Left ventricle myocardium inferior (tissue), 1 donor: ENCODE measurements around the gene TRIM14. TPM values are rescaled to one million over a fixed set of nuclear protein-coding genes. Genes with fewer than 3 reads are reported as not detected.
A peak's percentile ranks its signal among the peaks of the same experiment; 100 is the strongest.
"Not testable (repeated sequence)": the region's sequence is repeated elsewhere in the genome, so short reads cannot be mapped to it uniquely, and the experiment has no call there.

Source experiments
- DNase-seq: peaks from one replicate; pipeline ENCODE4 v3.0.0-alpha.2; 2020
- H3K27ac ChIP-seq: fragments of 200-600 bp; replicated peaks from 2 replicates; pipeline ENCODE4 v1.8.0; 2021
- H3K27me3 ChIP-seq: fragments of 200-600 bp; 2 replicates; pipeline ENCODE4 v1.8.0; 2021; ENCODE audit warnings: low read depth
- H3K36me3 ChIP-seq: fragments of 200-600 bp; 2 replicates; pipeline ENCODE4 v1.8.0; 2021
- H3K4me1 ChIP-seq: fragments of 200-600 bp; 2 replicates; pipeline ENCODE4 v1.8.0; 2021
- H3K4me3 ChIP-seq: fragments of 200-600 bp; 2 replicates; pipeline ENCODE4 v1.8.0; 2021; ENCODE audit warnings: mild to moderate bottlenecking, moderate library complexity
- H3K9me3 ChIP-seq: fragments of 200-600 bp; replicated peaks from 2 replicates; pipeline ENCODE4 v1.8.0; 2021
- intact Hi-C: fragments of 100-400 bp; cut with micrococcal nuclease; formaldehyde crosslinking; loops from one replicate; pipeline ENCODE4 v1.11.0; 2022
- total RNA-seq: library from RNA; stranded (reverse); fragmentation: NEBNext Ultra II Directional; extraction: Animal tissue kit (Norgen Biotek cat#: 25700); gene quantifications from one replicate; pipeline ENCODE4 v1.2.1, GENCODE V29; 2021
- TF ChIP-seq, protein P1 (sequence below): fragments of 200-600 bp; IDR thresholded peaks from 2 replicates; pipeline ENCODE4 v1.8.0; 2021; ENCODE audit warnings: antibody characterized with exemption, mild to moderate bottlenecking, borderline replicate concordance
- donor health status: DM: no; HTN: yes; CAD: no; lungs with severe emphysema.

TRIM14 gene
- total RNA-seq, 1 donor from 2014 or later, result 4.1 TPM

DNA sequence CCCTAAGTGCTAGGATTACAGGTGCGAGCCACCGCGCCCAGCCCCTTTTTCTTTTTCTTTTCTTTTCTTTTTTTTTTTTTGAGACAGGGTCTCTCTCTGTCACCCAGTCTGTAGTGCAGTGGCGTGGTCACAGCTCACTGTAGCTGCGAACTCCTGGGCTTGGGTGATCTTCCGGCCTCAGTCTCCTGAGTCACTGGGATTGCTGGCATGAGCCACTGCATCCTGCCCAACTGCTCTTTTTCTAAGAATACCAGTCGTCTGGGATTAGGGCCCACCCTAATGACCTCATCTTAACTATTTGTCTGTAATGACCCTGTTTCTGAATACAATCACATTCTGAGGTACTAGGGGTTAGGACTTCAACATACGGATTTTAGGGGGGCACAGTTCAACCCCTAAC, 96.6 kb downstream of the TRIM14 start:
- intact Hi-C loops, result no loop called here

DNA sequence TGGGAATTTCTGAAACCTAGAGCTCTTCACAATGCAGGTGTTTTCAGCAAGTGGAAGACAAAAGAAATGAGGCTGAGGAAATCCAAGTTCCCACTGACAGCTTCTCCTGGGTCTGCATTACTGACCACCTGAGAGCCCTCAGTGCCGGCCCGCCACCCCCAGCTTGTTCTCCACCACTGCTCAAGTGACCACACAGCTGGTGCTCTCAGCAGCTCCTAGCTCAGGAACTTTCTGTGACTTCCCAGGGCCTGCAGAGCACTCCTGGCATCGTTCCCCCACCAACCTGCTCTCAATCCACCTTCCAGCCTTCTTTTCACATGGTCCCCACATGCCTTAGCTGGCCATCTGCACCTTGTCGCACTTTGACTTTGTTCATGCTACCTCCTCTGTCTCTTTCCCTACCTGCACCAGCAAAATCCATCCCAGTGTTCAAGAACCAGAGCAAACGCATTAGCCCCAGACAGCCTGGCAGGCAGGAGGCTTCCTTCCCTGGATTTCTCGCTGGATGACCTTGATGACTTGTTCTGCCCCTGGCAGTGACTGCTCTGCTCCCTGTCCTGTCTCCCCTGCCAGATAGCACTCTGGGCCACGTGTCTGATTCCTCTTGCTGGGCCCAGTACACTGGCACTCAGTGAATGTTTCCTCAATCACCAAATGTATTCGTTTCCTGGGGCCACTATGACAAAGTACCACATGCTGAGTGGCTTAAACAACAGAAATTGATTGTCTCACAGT, 97.5 kb downstream of the TRIM14 start:
- Histone ChIP-seq H3K36me3 (peaks cover 16% of the 10 kb centered on the region), H3K27ac (peak overlapping the region; percentile 87), H3K9me3 (no peaks in the 10 kb centered on the region), H3K4me1 (peaks cover 64% of the 10 kb centered on the region), H3K4me3 (no peak overlapping the region), H3K27me3 (no peaks in the 10 kb centered on the region)
- TF ChIP-seq, protein P1, sequence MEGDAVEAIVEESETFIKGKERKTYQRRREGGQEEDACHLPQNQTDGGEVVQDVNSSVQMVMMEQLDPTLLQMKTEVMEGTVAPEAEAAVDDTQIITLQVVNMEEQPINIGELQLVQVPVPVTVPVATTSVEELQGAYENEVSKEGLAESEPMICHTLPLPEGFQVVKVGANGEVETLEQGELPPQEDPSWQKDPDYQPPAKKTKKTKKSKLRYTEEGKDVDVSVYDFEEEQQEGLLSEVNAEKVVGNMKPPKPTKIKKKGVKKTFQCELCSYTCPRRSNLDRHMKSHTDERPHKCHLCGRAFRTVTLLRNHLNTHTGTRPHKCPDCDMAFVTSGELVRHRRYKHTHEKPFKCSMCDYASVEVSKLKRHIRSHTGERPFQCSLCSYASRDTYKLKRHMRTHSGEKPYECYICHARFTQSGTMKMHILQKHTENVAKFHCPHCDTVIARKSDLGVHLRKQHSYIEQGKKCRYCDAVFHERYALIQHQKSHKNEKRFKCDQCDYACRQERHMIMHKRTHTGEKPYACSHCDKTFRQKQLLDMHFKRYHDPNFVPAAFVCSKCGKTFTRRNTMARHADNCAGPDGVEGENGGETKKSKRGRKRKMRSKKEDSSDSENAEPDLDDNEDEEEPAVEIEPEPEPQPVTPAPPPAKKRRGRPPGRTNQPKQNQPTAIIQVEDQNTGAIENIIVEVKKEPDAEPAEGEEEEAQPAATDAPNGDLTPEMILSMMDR, result no peak
- intact Hi-C loops, result no loop called here
- peak; percentile 62 for DNase-seq

More for the DNA sequence above, 96.6 kb downstream of the TRIM14 start:
- DNase-seq, result no peak
- TF ChIP-seq, protein P1, result no peak
- peaks cover 54% of the 10 kb centered on the region for H3K4me1 ChIP-seq
- H3K4me3 ChIP-seq, result no peak overlapping the region
- peaks cover 16% of the 10 kb centered on the region for H3K36me3 ChIP-seq
- no peaks in the 10 kb centered on the region for H3K27me3 ChIP-seq
- no peaks in the 10 kb centered on the region for H3K9me3 ChIP-seq
- peak overlapping the region; percentile 87 for H3K27ac ChIP-seq

DNA sequence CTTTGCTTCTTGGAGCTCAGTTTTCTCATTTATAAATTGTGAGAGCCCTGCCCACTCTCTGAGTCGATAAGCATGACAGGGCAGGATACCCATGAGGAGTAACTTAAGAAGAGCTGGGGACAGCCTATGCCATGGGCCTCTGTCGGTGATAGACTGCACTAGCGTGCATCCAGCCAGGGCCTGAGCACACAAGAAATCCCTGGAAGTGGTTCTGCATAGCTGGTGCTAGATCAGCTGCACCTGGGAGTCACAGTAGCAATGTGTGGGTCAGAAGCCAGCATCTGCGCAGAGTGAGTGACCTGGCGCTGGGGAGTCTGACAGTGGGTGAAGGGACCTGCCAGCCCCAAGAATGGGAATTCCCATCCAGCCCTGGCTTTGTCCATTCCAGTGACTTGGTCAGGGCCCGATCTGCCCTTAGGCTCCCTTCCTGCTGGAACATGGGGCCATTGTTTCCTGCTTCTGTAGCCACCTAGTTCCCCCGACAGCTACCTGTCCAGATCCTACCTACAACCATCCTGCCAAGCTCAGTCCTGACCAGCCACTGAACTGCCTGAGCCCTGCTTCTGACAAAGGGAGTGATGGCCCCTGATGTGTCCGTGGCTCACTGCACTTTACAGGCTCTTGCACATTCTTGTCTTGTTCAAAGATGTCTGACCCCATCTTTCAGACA, 98.4 kb downstream of the TRIM14 start:
- intact Hi-C loops, result no loop called here
- TF ChIP-seq, protein P1, result no peak
- no peaks in the 10 kb centered on the region for H3K9me3 ChIP-seq
- H3K36me3 ChIP-seq, result peaks cover 24% of the 10 kb centered on the region
- no peak for DNase-seq
- H3K4me3 ChIP-seq, result no peak overlapping the region
- H3K4me1 ChIP-seq, result peaks cover 71% of the 10 kb centered on the region
- no peaks in the 10 kb centered on the region for H3K27me3 ChIP-seq
- H3K27ac ChIP-seq, result peak overlapping the region; percentile 87

DNA sequence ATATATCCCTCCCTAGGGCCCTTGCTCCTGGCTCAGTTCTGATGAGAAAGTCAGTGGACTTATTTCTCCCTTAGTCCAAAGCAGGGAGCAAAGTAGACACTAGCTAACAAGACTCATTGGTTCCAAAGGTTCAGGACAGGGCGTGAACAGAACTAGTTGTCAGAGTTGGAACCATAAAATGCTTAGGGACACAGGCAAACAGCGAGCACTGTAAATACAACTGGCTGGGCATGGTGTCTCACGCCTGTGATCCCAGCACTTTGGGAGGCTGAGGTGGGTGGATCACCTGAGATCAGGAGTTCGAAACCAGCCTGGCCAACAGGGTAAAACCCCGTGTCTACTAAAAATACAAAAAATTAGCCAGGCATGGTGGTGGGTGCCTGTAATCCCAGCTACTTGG, 99.2 kb downstream of the TRIM14 start:
- H3K9me3 ChIP-seq, DNase-seq, H3K27me3 ChIP-seq, intact Hi-C loops, H3K4me3 ChIP-seq: not testable (repeated sequence)
- Histone ChIP-seq H3K36me3 (peaks cover 32% of the 10 kb centered on the region), H3K4me1 (peaks cover 71% of the 10 kb centered on the region), H3K27ac (peak overlapping the region; percentile 87)

Other genes starting within 250 kb of the TRIM14 start
- 8.2 TPM for gene TRMO, start 196.7 kb downstream of the TRIM14 start, total RNA-seq
- 0.14 TPM for gene HEMGN, start 181.1 kb downstream of the TRIM14 start, total RNA-seq
- gene ANP32B, start 135.9 kb downstream of the TRIM14 start, total RNA-seq, result 49.9 TPM
- 38.6 TPM for gene NANS, start 62.5 kb downstream of the TRIM14 start, total RNA-seq
- gene CORO2A, start 73.4 kb upstream of the TRIM14 start, total RNA-seq, result 0.14 TPM
- gene TBC1D2, start 136.4 kb upstream of the TRIM14 start, total RNA-seq, result 1.7 TPM